T-cell (primary cell): ENCODE data around the gene CCDC6. TPM values are rescaled to one million over a fixed set of nuclear protein-coding genes. Genes with fewer than 3 reads are reported as not detected.

ENCODE experiments used
- ATAC-seq, 4 experiments: fragments of 200-7000 bp in 3 of 4; fragments of 150-1000 bp in 1 of 4; cut with Tn5 transposase; replicated peaks in 1 of 4; 1 replicate in 3 of 4; 2 replicates in 1 of 4; pipeline ENCODE4 v1.10.0; 2021; ENCODE audit warnings: moderate library complexity in 3 of 4, mild to moderate bottlenecking in 2 of 4, moderate number of reproducible peaks in 1 of 4
- CTCF ChIA-PET, 2 donors: fragments of 300-600 bp; sonication (Branson Sonifier 250); formaldehyde crosslinking; loops; one replicate each; lab custom pipeline; 2022; ENCODE audit warnings: antibody characterized with exemption in 2 of 2; lab: Charles Lee
- POLR2A ChIA-PET, 2 donors: fragments of 300-600 bp; sonication (Branson Sonifier 250); formaldehyde crosslinking; loops; one replicate each; lab custom pipeline; 2022; ENCODE audit warnings: antibody characterized with exemption in 2 of 2; lab: Charles Lee
- DNase-seq, 35 experiments: peaks; one replicate each; pipeline versions ENCODE4 v3.0.0 to v3.0.0-alpha.2; 2013 to 2023
- H3K27ac ChIP-seq: one replicate; pipeline ENCODE4 v1.5.1; 2013; ENCODE audit warnings: low read length
- H3K27me3 ChIP-seq, 2 experiments: replicated peaks in 1 of 2; 1 replicate in 1 of 2; 2 replicates in 1 of 2; pipeline versions ENCODE4 v1.6.1 to v1.7.0; 2013; ENCODE audit warnings: low read length in 1 of 2, mixed read lengths in 1 of 2; ENCODE audit not compliant: control insufficient read depth in 2 of 2, insufficient read depth in 2 of 2; ENCODE audit errors: extremely low read depth in 1 of 2
- H3K36me3 ChIP-seq, 2 donors: 1 replicate in 1 of 2; 2 replicates in 1 of 2; pipeline versions ENCODE4 v1.6.1 to v1.7.0; 2013; ENCODE audit warnings: low read length in 1 of 2; ENCODE audit not compliant: control insufficient read depth in 2 of 2, insufficient read depth in 1 of 2; ENCODE audit errors: extremely low read depth in 1 of 2
- H3K4me1 ChIP-seq, 2 experiments: 1 replicate in 1 of 2; 2 replicates in 1 of 2; pipeline versions ENCODE4 v1.6.1 to v1.7.0; 2013; ENCODE audit warnings: low read length in 2 of 2, mixed read lengths in 1 of 2; ENCODE audit not compliant: insufficient read depth in 2 of 2, control insufficient read depth in 1 of 2; ENCODE audit errors: extremely low read depth in 1 of 2
- H3K4me3 ChIP-seq, 2 donors: 1 replicate in 1 of 2; 2 replicates in 1 of 2; pipeline versions ENCODE4 v1.5.1 to v1.7.0; 2013; ENCODE audit warnings: mild to moderate bottlenecking in 2 of 2, low read length in 1 of 2, moderate library complexity in 1 of 2; ENCODE audit not compliant: control insufficient read depth in 1 of 2; ENCODE audit errors: extremely low read depth in 1 of 2
- H3K9me3 ChIP-seq: 2 replicates; pipeline ENCODE4 v1.7.0; 2013
- H3K27ac Mint-ChIP-seq, 2 donors: one replicate each; pipeline ENCODE4 v1.8.0; 2020 to 2021; ENCODE audit warnings: mild to moderate bottlenecking in 2 of 2, mixed read lengths in 2 of 2
- H3K27me3 Mint-ChIP-seq, 2 donors: one replicate each; pipeline ENCODE4 v1.8.0; 2021 to 2022; ENCODE audit warnings: mixed read lengths in 2 of 2
- H3K36me3 Mint-ChIP-seq: one replicate; pipeline ENCODE4 v1.8.0; 2021; ENCODE audit warnings: mixed read lengths
- H3K4me1 Mint-ChIP-seq, 3 donors: one replicate each; pipeline ENCODE4 v1.8.0; 2020 to 2022; ENCODE audit warnings: mixed read lengths in 3 of 3, mild to moderate bottlenecking in 1 of 3
- H3K4me3 Mint-ChIP-seq, 3 donors: one replicate each; pipeline ENCODE4 v1.8.0; 2020 to 2022; ENCODE audit warnings: mild to moderate bottlenecking in 3 of 3, mixed read lengths in 3 of 3, moderate library complexity in 3 of 3
- H3K9me3 Mint-ChIP-seq, 3 donors: one replicate each; pipeline ENCODE4 v1.8.0; 2020 to 2022; ENCODE audit warnings: mixed read lengths in 3 of 3
- WGBS: methylation state at CpG from one replicate; pipeline ENCODE4 v1.1.5; 2013; ENCODE audit warnings: missing lambda C conversion rate; ENCODE audit not compliant: insufficient coverage; 5-methylcytosine and 5-hydroxymethylcytosine counted together
- total RNA-seq, 35 experiments: library from RNA in 6 of 35; stranded (reverse) in 6 of 35; fragments of 120-200 nt in 1 of 35; gene quantifications; one replicate each; pipeline versions ENCODE4 v1.2.1 to v1.2.4 and lab custom pipeline; 2013 to 2026

The CCDC6 gene
- total RNA-seq, 5 donors from 2014 or later (not counting 1 experiment from before 2014, with no cell fraction given): 16.5 to 26.1 (median 20.1) TPM

- H3K27me3 ChIP-seq: no peaks in the 10 kb centered on the region
- no peak overlapping the region for H3K27ac Mint-ChIP-seq
- H3K4me1 Mint-ChIP-seq: peaks cover 0 to 2% (median 0%) of the 10 kb centered on the region in 3 donors
- WGBS: no CpG with 5 or more reads among the region's 4 CpGs
- H3K4me1 ChIP-seq: no peaks in the 10 kb centered on the region
- DNase-seq (no peak), ATAC-seq (no peak)
- ChIA-PET CTCF (no interaction called here), POLR2A (no interaction called here)
- no peaks in the 10 kb centered on the region for H3K9me3 ChIP-seq
- peaks cover 74% of the 10 kb centered on the region for H3K36me3 Mint-ChIP-seq
- H3K27me3 Mint-ChIP-seq: no peaks in the 10 kb centered on the region
- no peak overlapping the region for H3K4me3 Mint-ChIP-seq
- H3K36me3 ChIP-seq: peaks cover 14 to 60% of the 10 kb centered on the region in 2 donors
- no peak overlapping the region for H3K27ac ChIP-seq
- H3K4me3 ChIP-seq: no peak overlapping the region
- H3K9me3 Mint-ChIP-seq: no peaks in the 10 kb centered on the region
These were observed 102.1 kb downstream of the CCDC6 start for GRCh38 chr10:59804220-59804619.

- H3K4me1 Mint-ChIP-seq: peaks cover 0 to 2% (median 0%) of the 10 kb centered on the region in 3 donors
- Histone ChIP-seq H3K4me1 (no peaks in the 10 kb centered on the region), H3K27me3 (no peaks in the 10 kb centered on the region), H3K27ac (no peak overlapping the region), H3K4me3 (no peak overlapping the region), H3K9me3 (no peaks in the 10 kb centered on the region), H3K36me3 (peaks cover 14 to 58% of the 10 kb centered on the region in 2 donors)
- H3K36me3 Mint-ChIP-seq: peaks cover 71% of the 10 kb centered on the region
- no peaks in the 10 kb centered on the region for H3K27me3 Mint-ChIP-seq
- no peak overlapping the region for H3K27ac Mint-ChIP-seq
- ATAC-seq (no peak), DNase-seq (no peak)
- WGBS: 86% methylated on average over 1 of the region's 1 CpG
- H3K4me3 Mint-ChIP-seq: no peak overlapping the region
- POLR2A ChIA-PET: no interaction called here
- no peaks in the 10 kb centered on the region for H3K9me3 Mint-ChIP-seq
- CTCF ChIA-PET: no interaction called here
These were observed 102.6 kb downstream of the CCDC6 start for GRCh38 chr10:59803714-59804113.

DNA sequence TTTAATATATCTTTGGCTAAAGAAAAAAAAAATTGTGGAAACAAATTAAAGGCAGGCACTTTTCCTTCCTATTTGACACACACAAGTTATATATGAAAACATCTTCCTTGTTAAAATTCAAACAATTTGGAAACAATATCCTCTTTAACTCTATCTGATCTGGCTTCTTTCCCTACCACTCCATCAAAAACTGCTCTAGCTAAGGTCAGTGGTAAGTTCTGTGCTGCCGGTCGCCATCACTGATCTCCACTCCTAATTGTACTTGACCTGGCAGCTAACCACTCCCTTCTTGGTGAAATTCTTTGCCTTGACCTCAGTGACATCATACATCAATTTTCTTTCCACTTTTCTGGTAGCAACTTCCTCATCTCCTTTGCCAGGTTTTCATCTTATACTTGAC lies 105.2 kb downstream of the CCDC6 start:
- H3K36me3 Mint-ChIP-seq: peaks cover 77% of the 10 kb centered on the region
- Histone ChIP-seq H3K4me1 (no peaks in the 10 kb centered on the region), H3K27ac (no peak overlapping the region), H3K4me3 (no peak overlapping the region), H3K36me3 (peaks cover 11 to 48% of the 10 kb centered on the region in 2 donors), H3K27me3 (no peaks in the 10 kb centered on the region), H3K9me3 (no peaks in the 10 kb centered on the region)
- H3K27me3 Mint-ChIP-seq: no peaks in the 10 kb centered on the region
- ChIA-PET POLR2A (no interaction called here), CTCF (no interaction called here)
- no peaks in the 10 kb centered on the region for H3K9me3 Mint-ChIP-seq
- WGBS: 100% methylated on average over 2 of the region's 2 CpGs
- H3K27ac Mint-ChIP-seq: no peak overlapping the region
- no peak overlapping the region for H3K4me3 Mint-ChIP-seq
- peaks cover 0 to 6% (median 2%) of the 10 kb centered on the region in 3 donors for H3K4me1 Mint-ChIP-seq
- ATAC-seq (no peak), DNase-seq (no peak)

DNA sequence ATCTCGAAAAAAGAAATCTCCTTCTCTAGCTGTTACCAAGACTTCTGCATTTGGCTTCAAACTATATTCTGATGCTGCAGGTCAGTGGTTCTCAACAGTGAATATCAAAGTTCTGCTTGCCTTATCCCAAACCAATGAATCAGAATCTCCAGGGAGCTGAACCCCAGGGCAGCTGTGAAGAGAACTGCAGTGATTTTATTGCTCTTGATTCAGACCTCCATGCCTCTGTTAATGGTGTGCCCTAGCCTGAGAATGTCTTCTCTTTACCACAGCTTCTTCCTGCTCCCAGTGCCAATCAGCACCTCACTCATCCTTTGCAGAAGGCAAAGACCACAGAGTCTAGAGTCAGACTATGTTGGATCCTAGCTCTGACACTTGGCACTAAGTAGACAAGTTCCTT lies 106.9 kb downstream of the CCDC6 start:
- H3K36me3 ChIP-seq: peaks cover under 1 to 40% of the 10 kb centered on the region in 2 donors
- H3K4me1 ChIP-seq: no peaks in the 10 kb centered on the region
- no peak overlapping the region for H3K27ac ChIP-seq
- POLR2A ChIA-PET: no interaction called here
- Mint-ChIP-seq H3K36me3 (peaks cover 76% of the 10 kb centered on the region), H3K27ac (no peak overlapping the region), H3K9me3 (no peaks in the 10 kb centered on the region), H3K4me1 (peaks cover 0 to 6% (median 2%) of the 10 kb centered on the region in 3 donors), H3K4me3 (no peak overlapping the region), H3K27me3 (no peaks in the 10 kb centered on the region)
- H3K27me3 ChIP-seq: no peaks in the 10 kb centered on the region
- H3K4me3 ChIP-seq: no peak overlapping the region
- H3K9me3 ChIP-seq: no peaks in the 10 kb centered on the region
- DNase-seq (no peak), ATAC-seq (no peak)
- CTCF ChIA-PET: interaction anchor here (0.6 to 1.4 kb wide), 4 partner anchors 14 to 230 kb away, joined by 3 to 4 read pairs (median 4); no protein-coding TSS in a partner anchor
- 100% methylated on average over 1 of the region's 1 CpG for WGBS

DNA sequence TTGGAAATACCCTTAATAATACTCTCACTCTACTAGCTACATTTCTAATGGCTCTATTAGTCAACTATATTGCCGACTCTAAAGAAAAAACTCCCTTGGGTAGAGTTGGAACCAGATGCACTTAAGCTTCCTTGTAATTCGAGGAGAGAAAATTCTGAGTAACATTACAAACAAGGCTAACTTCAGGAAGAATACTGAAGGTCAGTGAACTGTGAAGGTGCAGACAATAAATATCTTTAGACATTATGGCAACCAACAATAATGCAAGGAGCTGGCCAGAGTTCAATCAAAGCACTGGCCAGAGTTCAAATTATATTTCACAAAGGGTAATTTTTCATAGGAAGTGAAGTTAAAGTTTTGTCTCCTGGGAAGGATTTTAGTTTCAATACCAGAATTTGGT lies 112.4 kb downstream of the CCDC6 start:
- H3K4me3 Mint-ChIP-seq: no peak overlapping the region
- H3K4me1 Mint-ChIP-seq: peaks cover 0 to 6% (median 0%) of the 10 kb centered on the region in 3 donors
- Histone ChIP-seq H3K9me3 (no peaks in the 10 kb centered on the region), H3K4me3 (no peak overlapping the region), H3K27me3 (no peaks in the 10 kb centered on the region), H3K4me1 (no peaks in the 10 kb centered on the region), H3K27ac (no peak overlapping the region), H3K36me3 (peaks cover 0 to 57% of the 10 kb centered on the region in 2 donors)
- H3K27ac Mint-ChIP-seq: no peak overlapping the region
- no CpG with 5 or more reads among the region's 2 CpGs for WGBS
- ChIA-PET CTCF (no interaction called here), POLR2A (interaction anchor here in 1 of 2 donors (0.7 kb wide), 1 partner anchor 60 kb away, joined by 5 read pairs; no protein-coding TSS in a partner anchor)
- ATAC-seq (no peak), DNase-seq (no peak)
- H3K27me3 Mint-ChIP-seq: no peaks in the 10 kb centered on the region
- peaks cover 71% of the 10 kb centered on the region for H3K36me3 Mint-ChIP-seq
- H3K9me3 Mint-ChIP-seq: no peaks in the 10 kb centered on the region

DNA sequence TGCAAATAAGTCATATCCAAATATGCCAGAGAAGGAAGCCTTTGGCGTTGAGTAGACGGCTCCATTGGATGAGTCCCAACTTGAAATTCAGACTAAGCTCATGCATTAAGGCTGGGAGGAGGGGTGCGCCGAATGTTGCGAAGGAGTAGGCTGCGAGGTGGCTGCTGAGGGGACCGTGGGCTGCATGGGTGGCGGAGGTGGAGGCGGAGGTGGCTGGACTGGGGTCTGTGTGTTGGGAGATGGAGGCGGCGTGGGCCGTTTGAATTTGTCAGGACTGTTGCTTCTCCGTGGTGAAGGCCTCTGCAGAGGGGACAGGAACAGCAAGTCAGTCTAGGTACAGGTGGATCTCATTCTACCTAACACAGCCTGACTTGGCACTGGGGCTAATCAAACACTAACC lies 113.5 kb downstream of the CCDC6 start:
- Histone ChIP-seq H3K27me3 (no peaks in the 10 kb centered on the region), H3K27ac (no peak overlapping the region), H3K36me3 (peaks cover 0 to 53% of the 10 kb centered on the region in 2 donors), H3K4me3 (no peak overlapping the region), H3K9me3 (no peaks in the 10 kb centered on the region), H3K4me1 (no peaks in the 10 kb centered on the region)
- ChIA-PET CTCF (interaction anchor here in 1 of 2 donors (0.6 kb wide), 1 partner anchor 130 kb away, joined by 4 read pairs; no protein-coding TSS in a partner anchor), POLR2A (no interaction called here)
- no peaks in the 10 kb centered on the region for H3K27me3 Mint-ChIP-seq
- ATAC-seq: no peak
- H3K9me3 Mint-ChIP-seq: no peaks in the 10 kb centered on the region
- WGBS: 98% methylated on average over 7 of the region's 13 CpGs
- H3K4me1 Mint-ChIP-seq: peaks cover 0 to 6% (median 0%) of the 10 kb centered on the region in 3 donors
- peak overlapping the region in 1 of 2 donors; percentile 5 for H3K27ac Mint-ChIP-seq
- no peak for DNase-seq
- peaks cover 66% of the 10 kb centered on the region for H3K36me3 Mint-ChIP-seq
- H3K4me3 Mint-ChIP-seq: no peak overlapping the region
